Subcutaneous abdominal adipose tissue (tissue), 5 donors: ENCODE data around the gene CD63.
A peak's percentile ranks its signal among the peaks of the same experiment; 100 is the strongest.

Experiments
- H3K27ac ChIP-seq: one replicate; pipeline ENCODE4 v1.7.0; 2013; ENCODE audit warnings: low read depth, mild to moderate bottlenecking, inconsistent platforms, low read length, moderate library complexity
- H3K27me3 ChIP-seq, 5 donors: one replicate each; pipeline ENCODE4 v1.7.0; 2013; ENCODE audit warnings: low read length in 5 of 5, inconsistent platforms in 1 of 5; ENCODE audit not compliant: control insufficient read depth in 5 of 5, insufficient read depth in 4 of 5
- H3K36me3 ChIP-seq, 5 donors: one replicate each; pipeline ENCODE4 v1.7.0; 2013; ENCODE audit warnings: low read length in 5 of 5; ENCODE audit not compliant: control insufficient read depth in 5 of 5, insufficient read depth in 5 of 5
- H3K4me1 ChIP-seq, 5 donors: one replicate each; pipeline ENCODE4 v1.7.0; 2013; ENCODE audit warnings: low read length in 5 of 5, mild to moderate bottlenecking in 3 of 5, moderate library complexity in 1 of 5; ENCODE audit not compliant: control insufficient read depth in 5 of 5, insufficient read depth in 5 of 5
- H3K4me3 ChIP-seq, 5 donors: one replicate each; pipeline ENCODE4 v1.7.0; 2013; ENCODE audit warnings: low read length in 5 of 5, low read depth in 1 of 5
- H3K9ac ChIP-seq, 5 donors: one replicate each; pipeline ENCODE4 v1.7.0; 2013; ENCODE audit warnings: low read length in 5 of 5, mild to moderate bottlenecking in 4 of 5, moderate library complexity in 3 of 5
- H3K9me3 ChIP-seq, 5 donors: one replicate each; pipeline ENCODE4 v1.7.0; 2013; ENCODE audit warnings: low read length in 5 of 5; ENCODE audit not compliant: control insufficient read depth in 5 of 5
- donor health status: healthy.
- donor health status: healthy.
- donor health status: healthy.
- donor health status: healthy.
- donor health status: healthy.

Gene CD63

DNA sequence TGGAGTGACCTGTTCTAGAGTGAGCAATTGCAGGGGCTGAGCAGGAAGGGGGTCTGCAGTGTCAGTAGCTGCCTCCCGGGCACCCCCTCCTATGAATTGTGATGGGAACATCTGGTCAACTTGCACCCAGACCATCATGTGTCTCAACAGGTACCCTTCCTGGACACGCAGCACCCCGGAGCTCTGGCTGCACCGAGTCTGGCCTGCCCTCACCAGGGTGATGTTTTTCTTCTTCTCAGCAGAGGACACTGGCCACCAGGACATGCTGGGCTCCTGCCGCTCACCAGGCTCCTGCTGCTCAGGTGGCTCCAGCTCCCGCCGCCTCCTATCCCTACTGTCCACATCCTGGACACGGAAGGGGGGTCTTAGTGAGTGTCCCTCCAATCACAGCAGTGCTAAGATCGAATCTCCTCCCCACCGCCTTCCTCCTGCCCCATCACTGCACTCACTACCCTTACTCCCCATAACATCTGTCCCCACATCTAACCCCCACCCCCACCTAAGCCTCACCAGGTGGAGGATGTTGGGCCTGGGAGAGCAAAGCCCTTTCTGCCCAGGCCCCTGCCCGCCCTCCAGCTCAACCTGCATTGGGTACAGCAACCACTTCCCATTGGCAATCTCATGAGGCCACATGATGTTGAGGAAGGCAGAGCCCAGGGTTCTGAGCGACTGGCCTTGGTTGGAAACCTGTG lies 36.0 kb downstream of the CD63 start:
- H3K9ac ChIP-seq, result no peak overlapping the region
- peaks cover 2 to 84% (median 77%) of the 10 kb centered on the region in 5 donors for H3K36me3 ChIP-seq
- no peaks in the 10 kb centered on the region for H3K9me3 ChIP-seq
- H3K27ac ChIP-seq, result no peak overlapping the region
- H3K4me1 ChIP-seq, result peaks cover 0 to 3% (median 0%) of the 10 kb centered on the region in 5 donors
- no peak overlapping the region for H3K4me3 ChIP-seq
- no peaks in the 10 kb centered on the region for H3K27me3 ChIP-seq

DNA sequence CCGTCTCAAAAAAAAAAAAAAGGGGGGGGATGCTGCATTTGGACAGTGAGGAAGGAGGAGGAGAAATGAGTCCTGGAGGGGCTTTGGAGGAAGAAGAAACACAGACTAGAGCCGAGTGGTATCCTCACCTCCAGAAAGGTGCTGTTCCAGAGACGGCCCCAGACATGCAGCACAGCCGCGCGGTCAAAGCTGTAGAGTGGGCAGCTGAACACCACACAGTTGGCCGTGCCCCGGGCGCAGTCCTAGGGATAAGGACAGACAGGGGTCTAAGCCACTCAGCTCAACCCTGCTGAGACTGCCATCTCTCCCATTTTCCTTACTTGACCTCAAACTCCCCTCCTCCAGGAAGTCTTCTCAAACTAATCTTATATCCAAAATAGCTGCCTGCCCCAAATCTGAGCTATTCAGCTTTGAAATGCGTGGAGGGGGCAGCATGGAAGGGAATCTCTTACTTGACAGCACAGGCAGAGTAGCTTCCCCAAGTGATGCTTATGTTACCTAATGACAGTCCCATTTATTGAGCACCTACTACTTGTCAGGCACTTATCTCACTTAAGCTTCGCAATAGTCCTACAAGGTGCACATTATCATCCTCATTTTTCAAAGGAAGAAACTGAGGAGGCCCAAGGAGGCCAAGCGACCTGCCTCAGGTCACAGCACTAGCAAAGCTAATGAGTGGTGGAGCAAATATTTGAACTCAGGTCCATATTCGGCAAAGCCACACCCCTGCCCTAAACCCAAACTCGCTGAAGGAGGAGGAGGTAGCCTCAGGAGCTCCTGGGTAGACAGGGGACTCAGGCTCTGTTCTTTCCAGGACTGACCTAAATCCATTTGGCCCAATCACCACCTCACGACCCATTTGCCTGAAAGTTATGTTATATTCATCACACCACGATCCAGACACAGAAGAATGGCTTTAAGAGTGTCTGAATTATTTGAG lies 39.8 kb downstream of the CD63 start:
- no peaks in the 10 kb centered on the region for H3K4me1 ChIP-seq
- H3K9ac ChIP-seq, result peak overlapping the region in 1 of 5 donors; percentile 17
- H3K36me3 ChIP-seq, result peaks cover 2 to 73% (median 64%) of the 10 kb centered on the region in 5 donors
- H3K27ac ChIP-seq, result no peak overlapping the region
- peaks cover 0 to 2% (median 0%) of the 10 kb centered on the region in 5 donors for H3K27me3 ChIP-seq
- H3K9me3 ChIP-seq, result no peaks in the 10 kb centered on the region
- H3K4me3 ChIP-seq, result no peak overlapping the region

DNA sequence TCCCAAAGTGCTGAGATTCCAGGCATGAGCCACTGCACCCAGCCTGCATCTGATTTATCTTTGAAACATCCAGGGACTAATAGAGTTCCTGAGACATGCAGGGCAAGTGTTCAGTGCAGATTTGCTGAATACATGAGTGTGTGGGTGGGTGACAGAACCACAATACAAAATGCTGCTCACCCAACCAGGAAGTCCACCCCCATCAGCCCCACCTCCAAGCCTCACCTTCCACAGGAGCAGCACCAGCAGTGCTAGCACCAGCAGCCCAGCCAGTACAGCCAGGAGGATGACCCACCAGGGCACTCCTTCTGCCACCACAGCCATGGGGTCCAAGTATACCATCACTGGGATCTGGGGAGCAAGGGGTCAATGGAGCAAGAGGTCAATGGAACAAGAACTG lies 41.1 kb downstream of the CD63 start:
- no peak overlapping the region for H3K4me3 ChIP-seq
- H3K9ac ChIP-seq, result no peak overlapping the region
- H3K36me3 ChIP-seq, result peaks cover 2 to 61% (median 52%) of the 10 kb centered on the region in 5 donors
- no peaks in the 10 kb centered on the region for H3K4me1 ChIP-seq
- peaks cover 0 to 2% (median 0%) of the 10 kb centered on the region in 5 donors for H3K27me3 ChIP-seq
- no peak overlapping the region for H3K27ac ChIP-seq
- H3K9me3 ChIP-seq, result no peaks in the 10 kb centered on the region

GRCh38 chr12:55686366-55687010 lies 42.3 kb downstream of the CD63 start:
- Histone ChIP-seq H3K27me3 (peaks cover 0 to 6% (median 0%) of the 10 kb centered on the region in 5 donors), H3K9ac (no peak overlapping the region), H3K27ac (no peak overlapping the region)

GRCh38 chr12:55685671-55686070 lies 43.1 kb downstream of the CD63 start:
- peaks cover 0 to 6% (median 0%) of the 10 kb centered on the region in 5 donors for H3K27me3 ChIP-seq
- peak overlapping the region in 1 of 5 donors; percentile 41 for H3K9ac ChIP-seq
- no peak overlapping the region for H3K4me3 ChIP-seq
- H3K36me3 ChIP-seq, result peaks cover 0 to 44% (median 41%) of the 10 kb centered on the region in 5 donors
- no peak overlapping the region for H3K27ac ChIP-seq
- no peaks in the 10 kb centered on the region for H3K9me3 ChIP-seq
- peaks cover 2 to 16% (median 13%) of the 10 kb centered on the region in 5 donors for H3K4me1 ChIP-seq

More at GRCh38 chr12:55686366-55687010, 42.3 kb downstream of the CD63 start:
- Histone ChIP-seq H3K36me3 (peaks cover 2 to 48% (median 41%) of the 10 kb centered on the region in 5 donors), H3K9me3 (no peaks in the 10 kb centered on the region), H3K4me3 (no peak overlapping the region), H3K4me1 (peaks cover 2 to 10% (median 8%) of the 10 kb centered on the region in 5 donors)

GRCh38 chr12:55684761-55685370 lies 43.9 kb downstream of the CD63 start:
- H3K4me3 ChIP-seq, result no peak overlapping the region
- peaks cover 0 to 6% (median 0%) of the 10 kb centered on the region in 5 donors for H3K27me3 ChIP-seq
- peaks cover 2 to 16% (median 13%) of the 10 kb centered on the region in 5 donors for H3K4me1 ChIP-seq
- no peaks in the 10 kb centered on the region for H3K9me3 ChIP-seq
- peaks cover 0 to 44% (median 41%) of the 10 kb centered on the region in 5 donors for H3K36me3 ChIP-seq
- no peak overlapping the region for H3K9ac ChIP-seq
- H3K27ac ChIP-seq, result no peak overlapping the region

GRCh38 chr12:55683676-55684075 lies 45.1 kb downstream of the CD63 start:
- H3K27ac ChIP-seq, result no peak overlapping the region

GRCh38 chr12:55682087-55682796 lies 46.6 kb downstream of the CD63 start:
- Histone ChIP-seq H3K9me3 (no peaks in the 10 kb centered on the region), H3K27ac (no peak overlapping the region), H3K9ac (no peak overlapping the region), H3K4me3 (peak overlapping the region in 3 of 5 donors; percentile 34 to 48 (median 43)), H3K4me1 (peaks cover 2 to 16% (median 13%) of the 10 kb centered on the region in 5 donors), H3K36me3 (peaks cover 0 to 23% (median 22%) of the 10 kb centered on the region in 5 donors), H3K27me3 (peaks cover 0 to 6% (median 0%) of the 10 kb centered on the region in 5 donors)

More at GRCh38 chr12:55683676-55684075, 45.1 kb downstream of the CD63 start:
- Histone ChIP-seq H3K9me3 (no peaks in the 10 kb centered on the region), H3K36me3 (peaks cover 0 to 35% (median 33%) of the 10 kb centered on the region in 5 donors), H3K4me1 (peaks cover 2 to 16% (median 13%) of the 10 kb centered on the region in 5 donors), H3K4me3 (no peak overlapping the region), H3K9ac (no peak overlapping the region), H3K27me3 (peaks cover 0 to 6% (median 0%) of the 10 kb centered on the region in 5 donors)
